Stimulated activated CD8-positive, alpha-beta memory T cell treated with anti-CD3 and anti-CD28 coated beads, Interleukin-4, amount 100 ng/mL, for 4 hours (primary cell): ENCODE results near the gene LARGE1.

ENCODE experiments used
- DNase-seq, 2 donors: peaks; one replicate each; pipeline ENCODE4 v3.0.0-alpha.2; 2020; ENCODE audit warnings: low read depth in 2 of 2, low spot score in 1 of 2

LARGE1 gene

DNA sequence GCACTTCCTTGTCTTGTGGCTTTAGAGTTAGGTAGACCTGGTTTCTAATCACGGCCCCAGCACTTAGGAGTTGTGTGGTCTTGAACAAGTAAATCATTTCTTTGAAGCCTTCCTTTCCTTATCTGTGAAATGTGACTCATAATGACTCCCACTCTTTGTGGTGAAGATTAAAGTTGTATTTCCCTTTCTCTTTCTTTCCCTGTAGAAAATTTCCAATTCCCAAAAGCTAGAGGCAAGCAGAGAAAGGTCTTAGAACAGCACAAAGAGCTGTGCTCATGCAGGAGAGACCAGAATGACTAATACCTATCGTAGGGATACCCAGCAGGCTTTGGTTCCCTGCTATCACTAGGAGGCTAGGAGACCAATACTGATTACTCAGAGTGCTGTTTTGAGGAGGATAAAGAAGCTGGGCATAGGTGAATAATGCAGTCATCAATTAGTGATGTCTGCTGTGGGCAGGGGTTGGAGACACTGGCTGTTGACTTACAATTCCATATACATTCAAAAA lies 591.4 kb downstream of the LARGE1 start:
- DNase-seq, result no peak

DNA sequence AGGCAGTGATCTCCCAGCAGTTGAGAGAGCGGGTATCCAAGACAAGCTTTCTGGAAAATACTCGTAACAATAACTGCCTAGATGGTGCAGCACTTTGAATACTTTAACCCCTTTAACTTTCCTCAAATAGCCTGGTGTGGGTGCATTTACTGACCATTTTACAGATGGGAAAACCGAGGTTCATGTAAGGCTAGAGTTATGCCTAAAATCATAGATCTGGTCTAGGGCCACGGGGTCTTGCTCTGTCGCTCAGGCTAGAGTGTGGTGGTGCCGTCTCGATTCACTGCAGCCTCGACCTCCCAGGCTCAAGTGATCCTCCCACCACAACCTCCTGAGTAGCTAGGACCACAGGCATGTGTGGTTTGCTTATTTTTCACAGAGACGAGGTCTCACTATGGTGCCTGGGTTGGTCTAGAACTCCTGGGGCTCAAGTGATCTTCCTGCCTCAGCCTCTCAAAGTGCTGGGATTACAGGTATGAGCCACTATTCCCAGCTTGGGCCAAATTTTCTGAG lies 592.9 kb downstream of the LARGE1 start:
- no peak for DNase-seq

DNA sequence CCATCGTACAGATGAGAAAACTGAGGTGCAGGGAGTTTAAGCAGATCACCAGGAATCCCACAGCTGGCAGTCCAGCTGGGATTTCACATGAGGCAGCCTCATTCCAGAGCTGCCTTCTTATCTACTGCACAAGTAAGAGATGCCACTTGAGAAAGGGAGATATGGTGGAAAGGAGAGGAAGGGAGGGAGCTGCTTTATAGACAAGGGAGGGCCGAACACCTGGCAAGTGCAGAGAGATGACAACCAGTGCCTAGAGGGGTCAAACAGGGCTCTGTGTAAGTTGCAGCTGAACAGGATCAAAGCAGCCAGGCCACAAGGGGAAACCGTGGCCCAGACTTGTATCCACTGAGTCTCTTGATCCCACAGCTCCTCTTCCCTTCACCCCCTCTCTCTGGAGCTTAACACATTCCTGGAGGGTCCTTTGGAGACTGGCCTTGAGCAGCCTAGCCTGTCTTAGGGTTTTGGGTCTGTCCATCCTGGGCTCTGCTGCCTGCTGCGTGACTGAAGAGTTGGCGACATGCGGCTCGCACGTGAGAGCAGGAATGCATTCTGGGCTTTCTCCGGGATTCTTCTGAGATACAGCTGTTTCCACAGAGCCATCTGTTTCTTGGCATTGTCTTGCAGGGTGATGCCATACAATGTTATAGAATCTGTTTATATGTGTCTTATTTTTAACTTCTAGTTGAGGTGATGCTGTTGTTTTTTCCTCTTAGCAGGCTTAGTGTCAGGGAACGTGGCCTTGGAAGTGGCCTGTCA lies 593.6 kb downstream of the LARGE1 start:
- no peak for DNase-seq

DNA sequence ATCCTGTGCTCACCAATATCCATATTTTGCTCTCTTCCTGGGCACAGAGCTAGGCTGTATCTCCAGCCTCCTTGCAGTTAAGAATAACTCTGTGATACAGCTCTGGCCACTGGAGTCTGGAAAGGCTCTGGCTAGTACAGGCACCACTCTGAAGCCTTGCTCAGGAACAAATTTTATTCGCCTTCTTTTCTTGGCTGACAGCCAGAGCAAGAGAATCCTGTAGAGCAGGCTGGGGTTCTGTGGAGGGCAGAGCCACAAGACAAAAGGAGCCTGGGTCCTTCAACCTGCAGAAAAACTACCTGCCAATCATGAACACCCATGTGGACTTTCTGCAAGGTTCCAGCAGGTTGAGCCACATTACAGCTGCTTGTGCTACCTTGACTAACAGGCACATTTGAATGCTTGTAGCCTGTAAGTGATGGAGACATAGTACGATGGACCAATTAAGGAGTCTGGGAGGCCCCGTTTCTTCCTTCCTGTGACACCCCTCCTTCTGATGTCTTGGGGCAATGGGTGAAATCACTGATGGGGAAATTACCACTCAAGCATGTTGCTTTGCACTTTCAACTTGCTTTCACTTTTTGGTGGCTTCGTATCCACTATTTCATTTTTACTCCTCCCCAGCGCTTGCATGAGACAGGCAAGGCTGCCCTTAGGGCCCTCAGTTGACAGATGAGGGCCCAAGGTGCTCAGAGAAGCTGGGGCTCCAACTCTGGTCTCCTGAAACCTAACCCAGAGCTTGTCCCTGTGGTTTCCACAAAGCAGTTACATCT lies 594.9 kb downstream of the LARGE1 start:
- no peak for DNase-seq

DNA sequence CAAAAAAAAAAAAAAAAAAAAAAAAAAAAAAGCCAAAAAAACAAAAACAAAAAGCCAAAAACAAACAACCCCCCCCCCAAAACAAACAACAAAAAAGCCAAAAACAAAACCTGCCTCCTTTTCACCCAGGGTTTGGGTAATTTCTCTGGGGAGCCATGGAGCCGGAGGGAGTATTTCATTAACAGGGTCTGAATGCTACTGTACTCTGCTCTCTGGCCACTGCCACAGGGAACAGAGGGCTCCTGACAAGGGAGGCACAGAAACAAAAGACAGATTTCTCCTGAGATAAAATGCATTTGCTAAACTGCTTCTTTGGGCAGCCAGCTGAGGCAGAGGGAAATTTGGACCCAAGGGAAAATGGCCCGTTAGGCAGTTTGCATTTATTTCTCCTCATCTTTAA lies 596.0 kb downstream of the LARGE1 start:
- DNase-seq, result no peak

DNA sequence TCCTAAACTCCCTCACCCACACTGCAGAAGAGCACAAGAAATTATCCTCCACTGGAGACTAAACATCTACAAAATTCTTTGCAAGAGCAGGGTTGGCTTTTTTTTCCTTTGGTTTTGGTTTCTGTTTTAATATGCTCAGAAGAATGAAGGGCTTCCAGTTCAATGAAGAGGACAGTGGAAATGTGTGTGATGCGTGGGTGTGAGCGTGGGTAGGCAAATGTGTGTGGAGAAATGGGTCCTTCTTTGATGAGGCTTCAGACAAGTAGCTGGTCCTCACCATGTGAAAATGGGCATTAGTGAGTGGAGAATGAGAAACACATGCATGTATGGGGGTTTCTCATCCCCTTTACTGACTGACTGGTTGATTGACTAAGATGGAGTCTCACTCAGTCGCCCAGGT lies 598.8 kb downstream of the LARGE1 start:
- DNase-seq, result no peak

DNA sequence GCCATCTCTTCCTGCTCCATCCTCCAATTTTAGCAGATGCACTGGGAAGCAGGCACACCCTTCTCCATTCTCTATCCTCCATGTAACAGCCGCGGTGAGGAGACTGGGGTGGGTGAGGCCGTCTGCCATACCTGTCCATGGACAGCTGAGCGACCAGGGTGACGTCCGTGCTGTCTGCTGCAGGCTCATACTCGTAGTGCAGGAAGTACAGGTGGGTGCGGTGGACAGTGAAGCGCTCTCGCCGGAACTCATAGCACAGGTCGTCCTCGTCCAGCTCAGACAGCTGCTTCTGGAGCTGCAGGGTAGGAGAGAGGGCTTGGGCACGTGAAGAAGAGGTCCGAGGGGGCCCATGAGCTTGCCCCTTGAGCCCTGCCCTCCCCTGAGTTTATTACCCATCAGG lies 604.3 kb downstream of the LARGE1 start:
- no peak for DNase-seq

DNA sequence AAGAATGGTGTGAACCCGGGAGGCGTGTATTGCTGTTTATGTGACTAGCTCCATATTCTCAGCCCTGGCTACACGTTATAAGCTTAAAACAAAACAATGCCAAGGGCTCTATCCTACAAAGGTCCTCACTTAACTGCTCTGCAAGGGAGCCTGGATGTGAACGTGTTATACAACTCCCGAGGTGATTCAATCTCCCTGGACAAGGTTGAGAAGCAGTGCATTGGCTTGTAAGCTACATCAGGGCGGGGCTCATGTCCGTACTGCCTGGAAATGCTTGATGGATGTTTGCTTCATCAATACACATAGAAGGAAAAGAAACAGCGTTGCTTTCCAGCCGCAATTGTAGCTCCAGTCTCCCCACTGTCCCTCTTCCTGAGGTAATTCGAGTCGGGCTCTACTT lies 605.2 kb downstream of the LARGE1 start:
- no peak for DNase-seq

DNA sequence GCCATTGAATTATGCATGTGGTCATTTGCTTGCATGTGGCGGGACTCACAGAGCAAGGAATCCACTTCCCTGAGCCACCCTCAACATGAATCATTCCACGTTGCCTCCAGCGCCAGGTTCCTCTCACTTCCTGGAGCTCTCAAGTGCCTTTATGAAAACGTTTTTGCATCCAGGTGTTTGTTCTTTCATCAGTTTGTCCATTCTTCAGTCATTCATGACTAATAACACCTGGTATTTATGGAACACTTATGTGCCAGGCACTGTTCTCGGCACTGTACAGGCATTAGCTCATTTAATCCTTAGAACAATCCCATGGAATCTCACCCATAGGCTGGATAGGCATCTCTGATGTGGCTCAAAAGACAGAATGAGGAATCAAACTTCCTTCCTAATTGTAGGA lies 606.0 kb downstream of the LARGE1 start:
- no peak for DNase-seq

DNA sequence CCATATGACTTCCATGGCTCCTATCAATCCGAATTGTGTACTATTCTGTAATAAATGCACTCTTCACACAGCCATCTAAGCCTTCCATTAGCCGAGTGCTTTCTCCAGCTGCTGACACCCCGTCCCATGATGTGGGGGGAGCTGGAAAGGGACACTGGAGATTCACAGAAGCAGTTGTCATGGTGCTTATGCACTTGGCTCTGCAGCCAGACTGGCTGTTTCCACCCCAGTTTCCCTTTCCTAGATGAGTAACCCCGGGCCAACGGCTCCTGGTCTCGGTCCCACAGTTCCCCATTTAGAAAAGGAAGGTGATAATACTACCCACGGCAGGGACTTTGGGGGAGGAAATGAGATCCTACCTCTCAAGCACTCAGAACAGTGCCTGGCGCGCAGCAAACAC lies 617.2 kb downstream of the LARGE1 start:
- DNase-seq, result no peak

DNA sequence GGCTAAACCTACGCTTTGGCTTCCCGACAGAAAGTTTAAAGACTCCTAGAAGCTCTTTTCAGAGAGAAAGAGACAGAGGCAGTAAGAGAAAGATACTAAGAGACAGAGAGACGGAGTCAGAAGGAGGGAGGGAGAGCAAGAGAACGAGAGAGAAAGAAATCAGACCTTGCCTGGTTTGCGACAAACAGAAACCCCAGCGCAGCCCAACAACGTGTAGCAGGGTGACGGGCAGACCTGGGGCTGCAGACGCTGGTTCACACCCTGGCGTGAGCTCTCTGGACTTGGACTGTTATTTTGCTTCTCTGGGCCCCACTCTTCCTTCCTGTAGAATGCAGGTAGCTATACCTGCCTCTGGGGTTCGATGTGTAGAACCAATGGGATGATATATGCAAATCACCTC lies 617.7 kb downstream of the LARGE1 start:
- DNase-seq, result no peak

DNA sequence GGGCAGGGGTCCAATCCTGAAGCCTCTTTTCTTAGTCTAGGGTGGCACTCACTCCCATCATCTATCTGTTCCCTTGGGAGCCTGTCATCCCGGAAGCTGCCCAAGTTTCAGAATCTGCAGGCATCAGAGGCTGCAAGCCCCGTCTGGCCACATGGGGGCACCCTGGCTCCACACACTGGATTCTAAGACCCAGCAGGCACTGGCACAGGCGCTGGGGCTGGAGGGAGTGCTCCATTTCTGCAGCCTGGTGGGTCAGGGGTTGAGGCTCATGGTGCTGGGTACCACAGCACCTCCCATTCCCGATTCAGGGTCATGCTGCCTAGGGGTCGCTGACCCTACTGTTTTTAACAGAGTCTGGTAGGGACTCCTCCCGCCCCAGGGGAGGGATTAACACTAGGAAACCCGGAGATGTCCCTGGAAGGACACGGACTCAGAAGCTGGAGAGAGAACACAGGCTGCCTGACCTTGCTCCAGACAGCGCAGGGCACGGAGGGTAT lies 618.2 kb downstream of the LARGE1 start:
- DNase-seq, result no peak

DNA sequence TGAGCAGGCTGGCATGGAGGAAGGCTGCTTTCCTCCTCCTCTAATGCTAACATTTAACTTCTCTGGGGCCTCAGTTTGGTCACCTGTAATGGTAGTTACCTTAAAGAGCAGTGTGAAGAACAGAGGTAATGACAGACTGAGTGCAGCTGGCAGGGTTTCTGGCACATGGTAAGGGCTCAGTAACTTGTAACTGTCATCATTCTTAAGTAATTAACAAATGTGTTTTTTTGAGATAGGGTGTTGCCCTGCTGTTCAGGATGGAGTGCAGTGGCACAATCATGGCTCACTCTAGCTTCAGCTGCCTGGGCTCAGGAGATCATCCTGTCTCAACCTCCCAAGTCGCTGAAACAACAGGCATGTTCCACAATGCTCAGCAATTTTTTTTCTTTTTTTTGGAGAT lies 620.1 kb downstream of the LARGE1 start:
- DNase-seq, result no peak

DNA sequence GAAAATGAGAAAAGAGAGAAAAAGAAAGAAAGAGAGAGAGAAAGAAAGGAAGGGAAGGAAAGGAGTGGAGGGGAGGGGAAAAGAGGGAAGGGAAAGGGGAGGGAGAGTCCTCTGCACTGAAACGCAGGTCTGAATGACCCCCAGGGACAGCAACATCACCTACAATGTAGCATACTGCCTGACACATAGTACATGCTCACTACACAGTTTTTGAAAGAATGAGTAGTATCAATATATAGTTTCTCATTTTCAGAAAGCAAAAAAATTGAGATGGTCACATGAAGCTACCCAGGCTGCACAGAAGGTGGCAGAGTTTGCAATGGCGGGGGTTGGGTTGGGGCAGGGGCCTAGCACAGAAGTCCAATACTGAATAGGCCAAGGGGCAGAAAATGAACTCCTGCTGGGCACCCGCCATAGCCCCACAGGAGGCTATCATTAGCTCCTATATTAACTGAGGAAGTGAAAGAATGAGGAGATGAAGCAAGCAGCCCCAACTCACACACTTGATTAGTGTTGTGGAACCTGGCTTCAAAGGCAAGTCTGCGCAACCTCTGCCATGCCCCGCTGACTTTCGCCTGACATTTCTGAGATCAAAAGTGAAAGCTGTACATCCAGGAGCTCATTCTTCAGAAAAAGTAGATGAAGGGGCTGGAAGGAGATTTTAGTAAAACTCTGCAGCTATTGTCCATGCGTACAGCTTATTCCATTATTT lies 620.9 kb downstream of the LARGE1 start:
- DNase-seq, result no peak

DNA sequence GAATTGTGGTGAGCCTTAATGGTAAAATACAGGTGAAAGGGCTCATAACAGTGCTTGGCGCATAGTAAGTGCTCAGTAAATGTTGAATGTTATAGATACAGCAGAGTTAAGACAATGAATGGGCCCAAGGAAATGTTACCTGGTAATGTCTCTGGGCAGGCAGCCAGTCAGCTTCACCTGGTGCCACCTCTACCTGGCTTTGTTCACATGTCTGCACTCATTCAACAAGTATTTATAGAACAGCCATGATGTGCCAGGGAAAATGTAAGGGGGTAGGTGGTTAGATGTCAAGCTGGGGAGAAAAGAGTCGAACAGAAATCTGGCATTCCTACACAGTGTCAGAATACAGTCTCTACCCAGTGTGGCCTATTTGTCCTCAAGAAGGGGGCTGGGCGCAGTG lies 623.3 kb downstream of the LARGE1 start:
- DNase-seq, result no peak

DNA sequence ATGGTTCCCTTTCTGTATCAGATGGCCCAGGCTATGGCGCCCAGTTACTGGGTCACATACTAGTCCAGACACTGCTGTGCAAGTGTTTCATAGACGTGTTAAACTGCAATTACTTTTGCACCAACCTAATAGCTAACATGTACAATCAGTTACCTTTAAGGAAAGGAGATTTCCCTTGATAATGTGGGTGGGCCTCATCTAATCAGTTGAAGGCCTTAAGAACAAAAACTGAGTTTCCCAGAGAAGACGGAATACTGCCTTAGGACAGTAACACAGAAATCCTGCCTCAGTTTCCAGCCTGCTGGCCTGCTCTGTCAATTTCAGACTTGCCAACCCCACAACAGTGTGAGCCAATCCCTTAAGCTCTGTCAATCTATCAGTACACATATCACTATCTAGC lies 632.2 kb downstream of the LARGE1 start:
- no peak for DNase-seq

DNA sequence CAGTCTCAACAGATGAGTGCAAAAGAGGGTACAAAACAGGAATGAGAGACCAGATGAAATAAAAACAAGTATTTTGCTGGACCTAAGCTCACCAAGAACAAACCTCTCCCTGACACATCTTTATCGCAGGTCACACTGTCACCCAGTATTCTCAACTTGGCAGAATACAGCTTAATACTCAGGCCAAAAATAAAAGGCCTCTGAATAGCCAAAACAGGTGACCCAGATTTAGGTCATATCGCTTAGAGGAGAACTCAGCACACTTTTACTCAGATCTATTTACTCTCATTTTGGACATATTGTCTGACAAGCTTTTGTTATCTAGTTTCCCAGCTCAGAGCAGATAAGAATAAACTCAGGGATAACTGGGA lies 645.2 kb downstream of the LARGE1 start:
- DNase-seq, result no peak

DNA sequence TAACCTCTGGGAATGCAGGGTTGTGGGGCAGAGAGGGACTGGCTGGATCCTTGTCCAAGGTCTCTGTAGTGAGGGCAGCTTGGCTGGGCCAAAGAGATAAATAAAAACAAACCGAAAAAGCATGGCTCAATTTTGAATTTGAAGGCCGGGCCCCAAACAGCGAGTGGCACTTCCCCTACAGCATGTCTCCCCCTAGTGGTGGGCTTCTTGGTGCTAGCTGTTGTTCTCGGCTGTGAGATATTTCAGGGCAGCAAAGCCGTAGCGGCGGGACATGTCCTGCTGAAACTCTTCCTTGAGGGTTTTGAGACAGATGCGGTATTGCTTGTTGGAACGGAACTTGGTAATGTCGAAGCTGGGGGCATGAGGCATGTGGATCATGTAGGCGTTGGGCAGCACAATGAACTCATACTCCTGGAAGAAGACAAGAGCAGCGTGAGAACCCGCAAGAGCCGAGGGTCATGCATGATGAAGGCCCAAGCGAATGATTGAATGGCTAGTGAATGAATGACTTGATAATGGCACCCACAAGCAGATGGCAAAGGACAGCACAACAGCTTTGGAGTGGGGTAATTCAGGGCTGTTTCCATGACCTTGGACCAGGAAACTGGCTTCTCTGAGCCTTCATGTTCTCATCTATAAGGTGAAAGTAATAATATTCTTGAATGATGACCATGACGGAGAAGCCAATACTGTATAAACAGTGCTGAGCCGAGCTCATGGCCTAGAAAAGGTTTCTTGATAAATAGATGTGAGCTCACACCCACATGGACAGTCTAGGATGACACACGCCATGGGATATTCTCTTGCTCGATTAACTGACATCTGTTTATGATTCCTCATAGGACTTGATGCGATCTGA lies 645.8 kb downstream of the LARGE1 start:
- no peak for DNase-seq

DNA sequence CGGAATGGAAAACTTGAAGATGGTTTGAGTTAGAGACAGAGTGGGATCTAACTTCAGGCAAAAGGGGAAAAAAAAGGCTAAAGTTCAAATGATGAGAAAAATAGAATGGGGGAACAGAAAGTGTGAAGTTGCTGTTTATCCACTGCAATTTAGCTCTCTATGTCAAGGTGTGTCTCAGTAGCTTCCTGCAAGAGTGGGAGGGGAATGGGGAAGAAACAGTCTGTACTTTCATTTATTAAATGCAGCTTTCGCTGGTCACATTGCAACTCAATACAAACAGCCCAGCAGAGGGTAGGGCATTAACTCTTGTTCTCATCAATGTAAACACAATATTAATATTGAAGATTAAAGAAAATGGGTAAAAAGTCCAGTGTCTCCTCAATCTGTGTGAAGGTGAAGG lies 647.4 kb downstream of the LARGE1 start:
- DNase-seq, result no peak

DNA sequence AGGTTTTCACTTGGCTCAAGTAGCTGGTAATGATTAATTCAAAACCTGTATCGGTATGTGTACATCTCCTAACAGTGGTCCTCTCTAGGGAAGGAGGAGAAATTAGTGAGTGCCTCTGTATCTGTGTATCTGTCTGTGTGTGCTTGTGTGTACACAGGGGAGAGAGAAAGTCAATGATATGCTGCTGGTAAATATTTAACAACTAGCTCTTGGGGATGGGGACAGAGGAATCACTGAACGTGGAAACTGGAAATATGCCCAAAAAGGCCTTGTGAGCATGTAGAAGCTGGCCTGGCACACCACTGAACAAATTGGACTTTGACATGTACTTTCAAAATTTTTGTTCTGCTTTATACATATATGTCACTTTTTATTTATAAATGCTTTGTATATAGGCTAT lies 648.1 kb downstream of the LARGE1 start:
- DNase-seq, result no peak
